GM10266 (cell line): ENCODE data around the gene DPP8.

ENCODE experiments used
- DNase-seq: peaks from one replicate; pipeline ENCODE4 v3.0.0; 2012; ENCODE audit errors: extremely low spot score
- CTCF ChIP-seq: IDR thresholded peaks from 2 replicates; pipeline ENCODE4 v1.5.1; 2012; ENCODE audit warnings: mild to moderate bottlenecking, low read depth; ENCODE audit not compliant: control insufficient read depth, insufficient read depth; ENCODE audit errors: missing control alignments

Gene DPP8

DNA sequence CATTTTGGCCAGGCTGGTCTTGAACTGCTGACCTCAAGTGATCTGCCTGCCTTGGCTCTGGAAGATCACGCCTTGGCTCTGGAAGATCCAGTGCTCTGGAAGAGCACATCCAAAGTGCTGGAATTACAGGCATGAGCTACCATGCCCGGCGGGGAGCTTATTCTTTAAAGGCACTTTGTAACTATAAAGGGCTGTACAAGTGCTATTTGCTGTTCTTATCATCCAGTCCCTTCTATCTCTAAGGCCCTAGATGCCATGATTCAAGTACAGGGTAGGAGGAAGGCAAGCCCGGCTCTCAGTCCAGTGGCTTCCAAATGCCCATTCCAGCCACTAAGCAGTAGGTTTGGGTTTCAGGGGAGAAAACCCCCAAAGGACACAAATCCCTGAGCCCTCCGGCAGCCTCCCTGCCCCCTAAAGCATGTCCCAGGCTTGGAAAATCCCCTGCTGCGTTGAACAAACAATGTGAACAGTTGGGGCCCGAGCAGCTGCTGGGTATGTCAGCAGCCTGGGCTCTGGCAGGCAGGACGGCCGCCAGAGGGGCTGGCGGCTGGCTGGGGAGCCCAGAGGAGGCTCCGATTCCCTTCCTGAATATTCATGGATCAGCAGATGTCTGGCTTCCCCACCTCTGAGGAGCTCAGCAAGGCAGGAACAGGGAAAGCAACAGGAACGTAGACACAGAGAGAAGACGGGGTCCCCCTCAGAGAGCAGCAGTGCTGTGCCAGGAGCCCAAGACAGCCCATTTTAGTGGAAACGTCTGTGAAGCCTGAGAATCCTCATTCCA, 102.5 kb downstream of the DPP8 start:
- DNase-seq: no peak
- TF ChIP-seq CTCF: no peak

GRCh38 chr15:65413760-65414144, 103.7 kb downstream of the DPP8 start:
- TF ChIP-seq CTCF: no peak
- DNase-seq: no peak

- no peak for DNase-seq
- no peak for TF ChIP-seq CTCF
These were observed 104.3 kb downstream of the DPP8 start for GRCh38 chr15:65413051-65413759.

DNA sequence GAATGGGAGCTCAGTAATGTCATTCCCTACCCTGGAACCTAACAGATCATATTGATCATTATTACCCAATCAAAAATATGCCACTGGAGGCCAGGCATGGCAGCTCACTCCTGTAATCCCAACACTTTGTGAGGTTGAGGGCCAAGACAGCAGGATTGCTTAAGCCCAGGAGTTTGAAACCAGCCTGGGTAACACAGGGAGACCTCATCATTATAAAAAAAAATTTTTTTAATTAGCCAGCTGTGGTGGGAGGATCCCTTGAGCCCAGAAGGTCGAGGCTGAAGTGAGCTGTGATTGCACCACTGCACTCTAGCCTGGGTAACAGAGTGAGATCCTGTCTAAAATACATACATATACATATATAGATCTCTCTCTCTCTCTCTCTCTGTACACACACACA, 104.9 kb downstream of the DPP8 start:
- DNase-seq: no peak

DNA sequence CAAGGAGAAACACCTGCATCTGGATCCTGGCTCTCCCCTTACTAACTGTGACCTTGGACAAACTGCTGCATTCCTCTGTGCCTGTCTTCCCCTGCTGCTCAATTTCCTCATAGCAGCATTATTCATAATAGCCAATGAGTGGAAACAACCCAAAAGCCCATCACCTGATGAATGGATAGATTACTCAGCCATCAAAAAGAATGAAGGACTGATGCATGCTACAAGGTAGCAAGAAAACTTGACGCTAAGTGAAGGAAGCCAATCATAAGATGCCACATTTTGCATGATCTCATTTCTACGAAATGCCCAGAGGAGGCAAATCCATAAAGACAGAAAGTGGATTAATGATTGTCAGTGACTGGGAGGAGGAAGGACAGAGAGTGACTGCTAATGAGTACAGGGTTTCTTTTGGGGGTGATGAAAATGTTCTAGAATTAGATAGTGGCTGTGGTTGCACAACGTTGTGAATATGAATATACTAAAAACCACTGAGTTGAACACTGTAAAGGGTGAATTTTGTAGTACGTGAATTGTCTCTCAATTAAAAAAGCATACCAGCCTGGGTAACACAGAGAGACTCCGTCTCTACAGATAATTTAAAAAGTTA, 105.9 kb downstream of the DPP8 start:
- no peak for DNase-seq
- TF ChIP-seq CTCF: no peak

More for the DNA sequence above, 104.9 kb downstream of the DPP8 start:
- TF ChIP-seq CTCF: no peak

DNA sequence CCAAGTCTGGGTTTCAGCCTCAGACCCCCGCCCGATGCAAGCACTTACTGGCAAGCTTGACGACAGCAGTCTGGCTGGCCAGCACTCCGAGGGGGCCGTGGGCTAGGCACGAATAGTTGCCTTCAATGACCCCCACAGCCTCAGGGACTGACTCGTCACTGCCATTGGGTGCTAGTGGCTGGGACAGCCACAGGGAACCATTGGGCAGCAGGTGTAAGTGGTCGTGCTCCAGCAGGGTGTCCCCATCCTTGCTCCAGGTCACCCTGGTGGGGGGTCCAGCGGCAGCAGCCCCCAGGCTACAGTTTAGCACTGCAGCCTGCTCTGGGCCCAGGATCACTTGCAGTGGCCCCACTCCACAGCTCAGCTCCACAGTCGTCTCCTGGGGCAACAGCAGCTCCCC, 106.5 kb downstream of the DPP8 start:
- TF ChIP-seq CTCF: no peak
- no peak for DNase-seq

- no peak for DNase-seq
- no peak for TF ChIP-seq CTCF
These were observed 107.5 kb downstream of the DPP8 start for GRCh38 chr15:65410036-65410435.
